NK-92 (cell line): ENCODE measurements around the gene CMTM3.
"Not testable (repeated sequence)": the region's sequence is repeated elsewhere in the genome, so short reads cannot be mapped to it uniquely, and the experiment has no call there.

ENCODE experiments used
- DNase-seq: peaks from one replicate; lab custom pipeline; 2025; ENCODE audit not compliant: unreplicated experiment; lab: John Stamatoyannopoulos, UW

Gene CMTM3

DNA sequence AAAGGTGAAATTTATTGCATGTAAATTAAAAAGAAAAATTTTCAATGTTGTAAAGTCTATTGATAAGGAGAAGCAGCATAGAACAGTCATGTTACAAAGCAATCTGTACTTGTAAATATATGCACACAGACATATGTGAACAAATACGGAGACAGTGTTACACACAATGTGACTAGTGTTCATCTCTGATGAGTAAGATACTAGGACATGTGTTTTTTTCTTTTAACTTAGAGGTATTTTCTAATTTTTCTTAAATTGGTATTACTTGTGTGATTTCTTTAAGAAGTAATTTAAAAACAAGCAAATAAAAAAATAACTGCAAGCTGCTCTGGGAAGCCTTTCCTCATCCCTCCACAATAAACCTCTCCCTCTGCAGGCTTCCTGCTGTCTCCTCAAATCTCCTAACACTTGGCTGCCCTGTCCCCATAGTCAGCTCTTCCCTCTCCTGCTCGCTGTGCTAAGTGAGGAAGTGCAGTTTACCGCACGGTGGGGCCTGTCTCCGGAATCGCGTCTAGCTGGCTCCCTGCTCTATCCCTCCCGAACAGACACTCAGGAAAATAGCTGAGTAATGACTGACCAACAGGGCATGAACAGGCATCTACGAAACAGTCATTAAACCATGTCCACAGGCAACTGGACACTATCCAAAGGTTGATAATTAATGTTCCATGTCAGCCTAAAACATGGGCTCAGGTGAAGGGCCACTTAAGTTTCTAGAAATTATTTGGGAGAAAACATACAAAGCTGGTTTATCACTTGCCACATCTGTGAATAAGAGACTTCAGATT lies 56.1 kb downstream of the CMTM3 start:
- DNase-seq = no peak

DNA sequence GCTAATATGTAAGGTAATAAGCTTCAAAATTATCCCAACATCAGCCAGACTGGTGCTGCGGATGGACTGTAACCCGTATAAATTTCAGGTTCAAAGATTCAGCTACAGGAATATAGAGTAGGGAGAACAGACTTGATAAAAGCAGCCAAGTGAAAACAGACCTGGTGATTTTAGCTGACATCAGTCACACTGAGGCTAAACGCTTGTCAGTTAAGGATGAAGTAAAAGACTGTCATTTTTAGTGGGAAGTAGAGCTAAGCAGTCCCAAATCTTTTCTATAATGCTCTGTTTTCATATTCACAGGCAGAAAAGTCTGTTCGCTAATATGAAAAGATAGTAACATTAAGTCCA lies 56.7 kb downstream of the CMTM3 start:
- DNase-seq = no peak

DNA sequence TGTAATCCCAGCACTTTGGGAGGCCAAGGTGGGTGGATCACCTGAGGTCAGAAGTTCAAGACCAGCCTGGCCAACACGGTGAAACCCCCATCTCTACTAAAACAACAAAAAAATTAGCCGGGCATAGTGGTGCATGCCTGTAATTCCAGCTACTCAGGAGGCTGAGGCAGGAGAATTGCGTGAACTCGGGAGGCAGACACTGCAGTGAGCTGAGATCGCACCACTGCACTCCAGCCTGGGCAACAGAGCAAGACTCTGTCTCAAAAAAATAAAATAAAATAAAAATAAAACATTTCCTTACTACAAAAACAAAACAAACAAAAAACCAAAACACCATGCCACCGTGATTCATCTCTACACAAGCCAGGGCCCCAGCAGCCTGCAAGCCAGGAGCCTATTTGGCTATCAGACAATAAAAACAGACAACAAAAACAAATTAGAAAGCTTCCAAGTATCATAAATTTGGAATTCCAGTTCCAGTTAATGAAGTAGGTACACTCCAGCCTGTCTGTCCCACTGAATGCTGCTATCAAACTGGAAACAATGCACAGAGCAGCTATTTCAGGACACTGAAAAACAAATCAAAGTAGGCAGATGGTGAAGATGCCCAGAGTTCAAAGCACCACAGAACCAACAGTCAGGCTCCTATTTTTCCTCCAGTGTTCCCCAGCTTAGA lies 57.3 kb downstream of the CMTM3 start:
- not testable (repeated sequence) for DNase-seq

DNA sequence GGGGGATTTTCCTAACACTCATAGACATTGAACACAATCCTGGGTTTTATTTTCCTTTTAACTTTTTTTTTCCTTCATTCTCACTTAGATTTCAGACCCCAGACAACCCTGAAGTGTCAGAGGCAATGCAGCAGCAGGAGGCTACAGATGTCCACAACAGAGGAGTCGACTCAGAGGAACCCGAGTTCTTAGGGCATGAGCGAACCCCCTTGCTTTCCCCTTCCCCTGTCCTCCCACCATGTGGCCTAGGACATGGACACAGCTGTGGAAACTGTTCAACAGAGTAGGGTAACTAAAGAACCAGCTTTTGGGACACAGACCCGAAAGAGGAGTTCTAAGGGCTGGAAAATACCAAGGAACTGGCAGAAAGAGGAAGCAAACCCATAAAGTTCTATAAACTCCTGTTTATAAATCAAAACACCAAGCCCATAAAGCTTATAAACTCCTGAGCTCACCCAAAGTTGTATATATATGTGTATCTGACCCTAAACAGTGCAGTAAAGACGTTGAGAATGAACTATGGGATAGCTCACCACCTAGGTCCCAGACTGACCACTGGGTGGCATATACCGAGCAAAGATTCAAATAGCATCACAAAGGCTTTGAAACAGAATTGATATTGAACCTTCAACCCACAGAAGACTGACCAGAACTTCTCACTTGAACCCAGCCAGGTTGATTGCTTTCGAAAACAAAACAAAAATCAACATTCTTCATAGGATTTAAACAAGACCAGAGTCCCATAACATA lies 58.1 kb downstream of the CMTM3 start:
- DNase-seq = no peak
